OCI-LY3 (cell line): ENCODE measurements around the gene C1orf232.

Experiments used
- H2AFZ ChIP-seq: fragments of 200-600, 300-600 bp; shearing (Covaris generic); 2 replicates; pipeline ENCODE4 v1.6.0; 2014; ENCODE audit warnings: antibody characterized with exemption, low read depth, low read length
- H3K27ac ChIP-seq: fragments of 200-600, 300-600 bp; sonication (generic); 2 replicates; pipeline ENCODE4 v1.5.1; 2014; ENCODE audit warnings: mild to moderate bottlenecking, low read length, moderate library complexity, mixed read lengths
- H3K27me3 ChIP-seq: fragments of 200-600, 300-600 bp; sonication (generic); 2 replicates; pipeline ENCODE4 v1.6.1; 2014; ENCODE audit warnings: low read depth, low read length, mixed read lengths
- H3K36me3 ChIP-seq: fragments of 200-600, 300-600 bp; sonication (generic); replicated peaks from 2 replicates; pipeline ENCODE3; 2014; ENCODE audit warnings: low read depth, low read length, mixed read lengths
- H3K4me1 ChIP-seq: fragments of 300-600, 200-600 bp; sonication (generic); 2 replicates; pipeline ENCODE4 v1.6.1; 2014; ENCODE audit warnings: low read length, mixed read lengths
- H3K4me2 ChIP-seq: fragments of 200-600, 300-600 bp; sonication (generic); 2 replicates; pipeline ENCODE4 v1.6.1; 2014; ENCODE audit warnings: low read length, mixed read lengths
- H3K4me3 ChIP-seq: fragments of 300-600, 200-600 bp; sonication (generic); 2 replicates; pipeline ENCODE4 v1.5.1; 2014; ENCODE audit warnings: antibody characterized with exemption, mild to moderate bottlenecking, low read length, moderate library complexity
- H3K79me2 ChIP-seq: fragments of 300-600, 200-600 bp; shearing (Covaris generic); 2 replicates; pipeline ENCODE4 v1.6.1; 2014; ENCODE audit warnings: mild to moderate bottlenecking, low read length, mixed read lengths
- H3K9ac ChIP-seq: fragments of 300-600, 200-600 bp; shearing (Covaris generic); 2 replicates; pipeline ENCODE4 v1.6.0; 2014; ENCODE audit warnings: mild to moderate bottlenecking, low read length, moderate library complexity
- H3K9me3 ChIP-seq: fragments of 200-600, 300-600 bp; shearing (Covaris generic); 2 replicates; pipeline ENCODE4 v1.6.1; 2014; ENCODE audit warnings: low read length, mixed read lengths; ENCODE audit not compliant: insufficient read depth
- H4K20me1 ChIP-seq: fragments of 200-600, 300-600 bp; sonication (generic); 2 replicates; pipeline ENCODE4 v1.6.1; 2016; ENCODE audit warnings: low read length, mixed read lengths; ENCODE audit not compliant: insufficient read depth
- CTCF ChIP-seq: fragments of 200-600, 300-600 bp; sonication (generic); IDR thresholded peaks from 2 replicates; pipeline ENCODE4 v1.5.1; 2014; ENCODE audit warnings: antibody characterized with exemption, low read length, low read depth
- EZH2phosphoT487 ChIP-seq: fragments of 200-600 bp; shearing (Covaris generic); IDR thresholded peaks from 2 replicates; pipeline ENCODE4 v1.6.1; 2018; ENCODE audit warnings: antibody characterized with exemption, mixed run types, low read depth

C1orf232 gene

GRCh38 chr1:26197301-26197700 lies 28.5 kb upstream of the C1orf232 start:
- no peaks in the 10 kb centered on the region for H3K9me3 ChIP-seq
- no peaks in the 10 kb centered on the region for H3K27me3 ChIP-seq
- H3K36me3 ChIP-seq: no peaks in the 10 kb centered on the region
- no peak overlapping the region for H3K4me3 ChIP-seq
- TF ChIP-seq CTCF (no peak), EZH2phosphoT487 (no peak)
- no peak overlapping the region for H3K9ac ChIP-seq
- H3K27ac ChIP-seq: no peak overlapping the region
- no peaks in the 10 kb centered on the region for H3K4me1 ChIP-seq
- no peak overlapping the region for H3K4me2 ChIP-seq
- H2AFZ ChIP-seq: no peak overlapping the region
- no peaks in the 10 kb centered on the region for H3K79me2 ChIP-seq
- H4K20me1 ChIP-seq: no peaks in the 10 kb centered on the region

DNA sequence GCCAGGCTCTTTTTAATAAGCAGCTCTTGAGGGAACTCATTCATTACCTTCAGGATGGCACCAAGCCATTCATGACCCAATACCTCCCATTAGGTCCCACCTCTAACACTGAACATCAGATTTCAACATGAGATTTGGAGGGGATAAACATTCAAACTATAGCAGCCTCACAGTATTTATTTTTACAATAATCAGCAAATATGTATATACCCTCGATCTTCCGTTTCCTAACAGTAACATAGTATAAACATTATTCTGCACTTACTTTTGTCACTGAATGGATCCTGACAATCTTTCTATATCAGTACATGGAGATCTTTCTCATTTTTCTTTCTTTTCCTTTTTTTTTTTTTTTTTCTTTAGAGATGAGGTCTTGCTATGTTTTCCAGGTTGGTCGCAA lies 27.0 kb upstream of the C1orf232 start:
- TF ChIP-seq EZH2phosphoT487 (no peak), CTCF (no peak)
- no peak overlapping the region for H3K9ac ChIP-seq
- no peaks in the 10 kb centered on the region for H4K20me1 ChIP-seq

GRCh38 chr1:26191739-26192138 lies 23.0 kb upstream of the C1orf232 start:
- Histone ChIP-seq H3K27me3 (no peaks in the 10 kb centered on the region), H3K4me2 (no peak overlapping the region), H3K9me3 (no peaks in the 10 kb centered on the region), H2AFZ (no peak overlapping the region), H3K79me2 (no peaks in the 10 kb centered on the region), H3K36me3 (no peaks in the 10 kb centered on the region), H3K4me1 (no peaks in the 10 kb centered on the region), H3K9ac (no peak overlapping the region), H3K4me3 (no peak overlapping the region), H3K27ac (no peak overlapping the region), H4K20me1 (no peaks in the 10 kb centered on the region)
- TF ChIP-seq EZH2phosphoT487: no peak
- TF ChIP-seq CTCF: no peak

More for the DNA sequence above, 27.0 kb upstream of the C1orf232 start:
- Histone ChIP-seq H3K4me1 (no peaks in the 10 kb centered on the region), H2AFZ (no peak overlapping the region), H3K27me3 (no peaks in the 10 kb centered on the region), H3K4me2 (no peak overlapping the region), H3K27ac (no peak overlapping the region), H3K4me3 (no peak overlapping the region), H3K9me3 (no peaks in the 10 kb centered on the region), H3K79me2 (no peaks in the 10 kb centered on the region), H3K36me3 (no peaks in the 10 kb centered on the region)

- Histone ChIP-seq H3K4me3 (no peak within 1 kb of the TSS), H3K36me3 (no peaks in the 10 kb centered on the region), H3K79me2 (no peaks in the 10 kb centered on the region), H2AFZ (no peak within 1 kb of the TSS), H3K27me3 (no peaks in the 10 kb centered on the region), H3K27ac (no peak within 1 kb of the TSS), H3K9me3 (no peaks in the 10 kb centered on the region), H3K4me2 (no peak within 1 kb of the TSS), H3K9ac (no peak within 1 kb of the TSS), H4K20me1 (no peaks in the 10 kb centered on the region), H3K4me1 (no peaks in the 10 kb centered on the region)
- TF ChIP-seq EZH2phosphoT487 (no peak), CTCF (no peak)
Measured at GRCh38 chr1:26190373-26190987, 21.7 kb upstream of the C1orf232 start, which contains the start of gene CATSPER4. Gene CATSPER4, plus strand, starts transcription at chr1:26190602. Its CDS starts 26 bp downstream, at chr1:26190628.
